Heart left ventricle (tissue), 13 donors: ENCODE results near the gene RAPSN.

Experiments
- CTCF ChIP-seq, 12 donors: fragments of 200-600 bp; sonication (generic) in 4 of 12; IDR thresholded peaks; one replicate each; pipeline versions ENCODE4 v1.5.0 to v1.8.0; 2018 to 2022; ENCODE audit warnings: antibody characterized with exemption in 12 of 12, mild to moderate bottlenecking in 5 of 12
- POLR2A ChIP-seq, 2 donors: fragments of 450-650 bp; IDR thresholded peaks; one replicate each; pipeline ENCODE4 v1.6.1; 2017; ENCODE audit warnings: antibody characterized with exemption in 2 of 2, mild to moderate bottlenecking in 2 of 2, moderate library complexity in 2 of 2
- donor health status: ischemic (EF 13 %, LVEDD 7.1; RV severe dilation, severe dysfunction).
- donor health status: DM: no; HTN: yes; CAD: no.
- donor health status: DM: no; HTN: no; CAD: no.
- donor health status: ischemic (EF 25% LVEDD 6.9; RV normal size, moderate dysfunction).
- donor health status: ischemic (EF 25% LVEDD 5.7; RV mildly dilated, moderate dysfunction).
- donor health status: ischemic (EF 35%, LVEDD 5.7; RV mildly dilated, moderate dysfunction).
- donor health status: nonischemic (EF 11% LVEDD 7.7; RV severe dilation, severe dysfunction).
- donor health status: DM: yes; HTN: yes; CAD: no.
- donor health status: PGD.
- donor health status: ischemic (EF 29% LVEDD 5.4; RV normal size, mild dysfunction).
- donor health status: nonischemic (EF 23%, LVEDD 6.1; RV moderate dilation, normal function).

- no peak for TF ChIP-seq CTCF (IDR thresholded peaks at IDR 0.05)
- no peak for TF ChIP-seq POLR2A (IDR thresholded peaks at IDR 0.05)
Observed at GRCh38 chr11:47413351-47413750, 35.6 kb downstream of the RAPSN start.
